ENCODE results near the gene TAF4B.

The TAF4B gene

GRCh38 chr18:26335571-26336487 is 109.6 kb downstream of the TAF4B start:
- Histone ChIP-seq H3K9me3 (ENCODE audit: control insufficient read depth, insufficient read depth, low read depth, low read length) (no peaks in the 10 kb centered on the region), H3K4me3 (ENCODE audit: low read depth, low read length) (no peak overlapping the region), H3K36me3 (ENCODE audit: control insufficient read depth in 2 of 2, insufficient read depth in 1 of 2, low read length in 2 of 2) (no peaks in the 10 kb centered on the region), H3K4me1 (ENCODE audit: control insufficient read depth, insufficient read depth, low read length) (no peaks in the 10 kb centered on the region), H3K27ac (ENCODE audit: extremely low read depth, low read depth, low read length) (no peak overlapping the region)
- POLR2A ChIA-PET: no interaction called here
- CTCF ChIA-PET: interaction anchor here (0.6 to 1.1 kb wide), 3 partner anchors 29 to 438 kb away, joined by 3 to 5 read pairs (median 4); no protein-coding TSS in a partner anchor
- TF ChIP-seq, protein P1, sequence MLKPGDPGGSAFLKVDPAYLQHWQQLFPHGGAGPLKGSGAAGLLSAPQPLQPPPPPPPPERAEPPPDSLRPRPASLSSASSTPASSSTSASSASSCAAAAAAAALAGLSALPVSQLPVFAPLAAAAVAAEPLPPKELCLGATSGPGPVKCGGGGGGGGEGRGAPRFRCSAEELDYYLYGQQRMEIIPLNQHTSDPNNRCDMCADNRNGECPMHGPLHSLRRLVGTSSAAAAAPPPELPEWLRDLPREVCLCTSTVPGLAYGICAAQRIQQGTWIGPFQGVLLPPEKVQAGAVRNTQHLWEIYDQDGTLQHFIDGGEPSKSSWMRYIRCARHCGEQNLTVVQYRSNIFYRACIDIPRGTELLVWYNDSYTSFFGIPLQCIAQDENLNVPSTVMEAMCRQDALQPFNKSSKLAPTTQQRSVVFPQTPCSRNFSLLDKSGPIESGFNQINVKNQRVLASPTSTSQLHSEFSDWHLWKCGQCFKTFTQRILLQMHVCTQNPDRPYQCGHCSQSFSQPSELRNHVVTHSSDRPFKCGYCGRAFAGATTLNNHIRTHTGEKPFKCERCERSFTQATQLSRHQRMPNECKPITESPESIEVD (tag by site-specific recombination; IDR thresholded peaks at IDR 0.05): peak; percentile 28; the same call in 1 of the 2 replicates
- TF ChIP-seq ZNF785 (tag by site-specific recombination; IDR thresholded peaks at IDR 0.05): no peak

- H3K36me3 ChIP-seq (ENCODE audit: control insufficient read depth in 2 of 2, insufficient read depth in 1 of 2, low read length in 2 of 2): no peaks in the 10 kb centered on the region
Measured at GRCh38 chr18:26336572-26336971, 110.3 kb downstream of the TAF4B start.

GRCh38 chr18:26342646-26343045 is 116.4 kb downstream of the TAF4B start:
- CTCF ChIA-PET: no interaction called here
- Histone ChIP-seq H3K4me1 (ENCODE audit: control insufficient read depth, insufficient read depth, low read length) (no peaks in the 10 kb centered on the region), H3K36me3 (ENCODE audit: control insufficient read depth in 2 of 2, insufficient read depth in 1 of 2, low read length in 2 of 2) (peaks cover 0 to 8% of the 10 kb centered on the region in 2 experiments; a peak in 1 of 3 replicates), H3K27ac (ENCODE audit: extremely low read depth, low read depth, low read length) (no peak overlapping the region), H3K9me3 (ENCODE audit: control insufficient read depth, insufficient read depth, low read depth, low read length) (no peaks in the 10 kb centered on the region), H3K4me3 (ENCODE audit: low read depth, low read length) (no peak overlapping the region)
- POLR2A ChIA-PET: no interaction called here
- no peak for TF ChIP-seq ZNF629 (tag by site-specific recombination; IDR thresholded peaks at IDR 0.05)
- TF ChIP-seq ZNF658 (tag by site-specific recombination; IDR thresholded peaks at IDR 0.05): no peak
- no peak for TF ChIP-seq ZNF596 (tag by site-specific recombination; IDR thresholded peaks at IDR 0.05)
- no peak for TF ChIP-seq ZNF140 (tag by site-specific recombination; IDR thresholded peaks at IDR 0.05)
- TF ChIP-seq ZNF391 (tag by site-specific recombination; IDR thresholded peaks at IDR 0.05; ENCODE audit: borderline replicate concordance, low read depth): no peak
- no peak for TF ChIP-seq ZFP69B (tag by site-specific recombination; IDR thresholded peaks at IDR 0.05)
- no peak for TF ChIP-seq IKZF3 (tag by site-specific recombination; IDR thresholded peaks at IDR 0.05)
- no peak for TF ChIP-seq ZNF610 (tag by site-specific recombination; IDR thresholded peaks at IDR 0.05; ENCODE audit: borderline replicate concordance)
- no peak for TF ChIP-seq ZNF19 (tag by site-specific recombination; IDR thresholded peaks at IDR 0.05; ENCODE audit: low read depth)
- TF ChIP-seq ZNF561 (tag by site-specific recombination; IDR thresholded peaks at IDR 0.05; ENCODE audit: borderline replicate concordance): no peak
- TF ChIP-seq, protein P2, sequence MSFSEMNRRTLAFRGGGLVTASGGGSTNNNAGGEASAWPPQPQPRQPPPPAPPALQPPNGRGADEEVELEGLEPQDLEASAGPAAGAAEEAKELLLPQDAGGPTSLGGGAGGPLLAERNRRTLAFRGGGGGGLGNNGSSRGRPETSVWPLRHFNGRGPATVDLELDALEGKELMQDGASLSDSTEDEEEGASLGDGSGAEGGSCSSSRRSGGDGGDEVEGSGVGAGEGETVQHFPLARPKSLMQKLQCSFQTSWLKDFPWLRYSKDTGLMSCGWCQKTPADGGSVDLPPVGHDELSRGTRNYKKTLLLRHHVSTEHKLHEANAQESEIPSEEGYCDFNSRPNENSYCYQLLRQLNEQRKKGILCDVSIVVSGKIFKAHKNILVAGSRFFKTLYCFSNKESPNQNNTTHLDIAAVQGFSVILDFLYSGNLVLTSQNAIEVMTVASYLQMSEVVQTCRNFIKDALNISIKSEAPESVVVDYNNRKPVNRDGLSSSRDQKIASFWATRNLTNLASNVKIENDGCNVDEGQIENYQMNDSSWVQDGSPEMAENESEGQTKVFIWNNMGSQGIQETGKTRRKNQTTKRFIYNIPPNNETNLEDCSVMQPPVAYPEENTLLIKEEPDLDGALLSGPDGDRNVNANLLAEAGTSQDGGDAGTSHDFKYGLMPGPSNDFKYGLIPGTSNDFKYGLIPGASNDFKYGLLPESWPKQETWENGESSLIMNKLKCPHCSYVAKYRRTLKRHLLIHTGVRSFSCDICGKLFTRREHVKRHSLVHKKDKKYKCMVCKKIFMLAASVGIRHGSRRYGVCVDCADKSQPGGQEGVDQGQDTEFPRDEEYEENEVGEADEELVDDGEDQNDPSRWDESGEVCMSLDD (tag by site-specific recombination; IDR thresholded peaks at IDR 0.05): no peak
- no peak for TF ChIP-seq INSM2 (tag by site-specific recombination; IDR thresholded peaks at IDR 0.05)
- TF ChIP-seq SALL2 (tag by site-specific recombination; IDR thresholded peaks at IDR 0.05; ENCODE audit: borderline replicate concordance): no peak

More at GRCh38 chr18:26336572-26336971, 110.3 kb downstream of the TAF4B start:
- TF ChIP-seq FEZF1 (tag by site-specific recombination; IDR thresholded peaks at IDR 0.05) (no peak), ZFP37 (tag by site-specific recombination; IDR thresholded peaks at IDR 0.05) (no peak), HOXC10 (CRISPR knock-in tag; IDR thresholded peaks at IDR 0.05) (no peak), INSM2 (tag by site-specific recombination; IDR thresholded peaks at IDR 0.05) (no peak), EGR2 (tag by site-specific recombination; IDR thresholded peaks at IDR 0.05; ENCODE audit: low read depth) (no peak), ZEB2 (tag by site-specific recombination; IDR thresholded peaks at IDR 0.05) (no peak), ZNF16 (tag by site-specific recombination; IDR thresholded peaks at IDR 0.05; ENCODE audit: low read depth) (no peak), ZNF423 (tag by site-specific recombination; IDR thresholded peaks at IDR 0.05) (no peak), ZNF629 (tag by site-specific recombination; IDR thresholded peaks at IDR 0.05) (no peak), ZNF621 (tag by site-specific recombination; IDR thresholded peaks at IDR 0.05) (no peak), ZNF585B (tag by site-specific recombination; IDR thresholded peaks at IDR 0.05) (no peak), ZNF624 (tag by site-specific recombination; IDR thresholded peaks at IDR 0.05) (no peak), GLIS2 (tag by site-specific recombination; IDR thresholded peaks at IDR 0.05) (no peak), ZNF654 (tag by site-specific recombination; IDR thresholded peaks at IDR 0.05; ENCODE audit: low read depth) (no peak)
- Histone ChIP-seq H3K9me3 (ENCODE audit: control insufficient read depth, insufficient read depth, low read depth, low read length) (no peaks in the 10 kb centered on the region), H3K4me3 (ENCODE audit: low read depth, low read length) (no peak overlapping the region), H3K27ac (ENCODE audit: extremely low read depth, low read depth, low read length) (no peak overlapping the region), H3K4me1 (ENCODE audit: control insufficient read depth, insufficient read depth, low read length) (no peaks in the 10 kb centered on the region)
- ChIA-PET POLR2A (no interaction called here), CTCF (interaction anchor here (0.7 to 0.8 kb wide), 2 partner anchors 30 to 505 kb away, joined by 3 to 5 read pairs; no protein-coding TSS in a partner anchor)

Measured in HEK293 (cell line).